NCI-H2107 treated with DMSO at 0.1 percent for 48 hours (cell line): Measurements from ENCODE around the gene ZNF503.

Source experiments
- DNase-seq: peaks from one replicate; lab custom pipeline; 2025; ENCODE audit not compliant: unreplicated experiment; lab: John Stamatoyannopoulos, UW

The ZNF503 gene

DNA sequence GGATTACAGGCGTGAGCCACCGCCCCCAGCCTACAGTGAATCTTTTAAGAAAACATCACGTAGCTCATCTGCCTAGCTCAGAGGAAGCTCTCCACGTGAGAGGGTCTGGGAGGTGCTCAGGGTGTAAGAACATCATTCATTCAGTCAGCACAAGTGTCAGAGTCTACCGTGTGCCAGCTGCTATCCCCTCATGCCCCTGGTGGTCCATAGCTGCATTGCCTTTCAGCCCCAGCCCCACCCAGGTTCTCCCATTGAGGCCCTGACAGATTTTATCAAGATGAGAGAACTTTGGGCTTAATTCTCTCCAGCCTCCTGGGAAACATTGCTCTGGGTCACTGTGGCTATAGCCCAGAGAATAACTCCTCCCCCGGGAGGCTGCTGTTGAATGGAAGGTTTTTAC, 45.1 kb downstream of the ZNF503 start:
- DNase-seq: no peak

DNA sequence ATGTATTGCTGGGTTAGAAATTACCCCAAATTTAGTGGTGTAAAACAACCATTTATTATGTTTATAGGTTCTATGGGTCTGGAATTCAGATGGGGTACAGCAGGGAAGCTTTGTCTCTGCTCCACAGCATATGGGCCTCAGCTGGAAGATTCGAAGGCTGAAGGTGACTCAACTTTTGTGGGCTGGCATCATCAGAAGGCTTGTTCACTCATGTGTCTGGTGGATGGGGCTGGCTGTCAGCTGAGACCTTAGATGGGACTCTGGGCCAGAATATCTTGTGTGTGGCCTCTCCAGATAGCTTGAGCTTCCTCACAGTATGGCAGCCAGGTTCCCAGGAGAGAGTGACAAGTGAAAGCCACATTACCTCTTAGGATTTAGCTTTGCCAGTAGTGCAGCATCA, 45.9 kb downstream of the ZNF503 start:
- DNase-seq: no peak

DNA sequence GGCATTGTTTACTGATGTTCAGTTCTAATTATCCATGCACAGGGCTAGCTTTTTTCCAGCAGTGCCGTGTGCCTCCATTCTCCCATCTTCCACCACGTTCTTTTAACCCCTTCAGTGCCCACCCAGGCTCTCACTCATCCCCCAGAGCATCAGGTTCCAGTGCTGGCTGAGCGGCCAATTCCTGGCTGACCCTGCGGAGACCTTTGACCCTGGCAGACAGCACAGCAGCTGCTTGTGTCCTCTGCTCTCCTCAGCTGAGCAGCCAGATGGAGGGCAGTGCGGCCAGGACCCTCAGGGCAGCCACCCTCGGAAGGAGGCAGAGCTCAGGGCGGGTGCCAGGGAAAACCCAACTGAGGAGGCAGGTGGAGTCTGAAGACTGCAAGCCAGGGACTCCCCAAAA, 48.4 kb downstream of the ZNF503 start:
- no peak for DNase-seq

DNA sequence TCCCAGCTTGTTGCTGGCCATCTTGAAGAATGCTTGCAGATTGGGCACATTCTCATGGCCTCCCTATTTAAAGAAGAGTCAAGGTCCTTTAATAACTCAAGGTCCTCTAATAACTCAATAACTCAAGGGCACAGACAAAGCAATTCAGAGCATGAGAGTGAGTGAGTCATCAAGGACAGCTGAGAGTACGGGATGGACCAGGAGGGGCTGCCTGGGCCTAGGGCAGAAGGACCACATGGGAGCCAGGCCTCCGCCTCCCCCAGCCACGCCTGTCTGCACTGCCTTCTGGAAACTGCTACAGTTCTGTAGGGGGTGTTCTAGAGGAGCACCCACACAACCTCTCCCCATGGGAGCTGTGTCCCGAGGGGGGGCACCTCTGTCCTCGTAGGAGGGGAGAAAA, 48.9 kb downstream of the ZNF503 start:
- no peak for DNase-seq

DNA sequence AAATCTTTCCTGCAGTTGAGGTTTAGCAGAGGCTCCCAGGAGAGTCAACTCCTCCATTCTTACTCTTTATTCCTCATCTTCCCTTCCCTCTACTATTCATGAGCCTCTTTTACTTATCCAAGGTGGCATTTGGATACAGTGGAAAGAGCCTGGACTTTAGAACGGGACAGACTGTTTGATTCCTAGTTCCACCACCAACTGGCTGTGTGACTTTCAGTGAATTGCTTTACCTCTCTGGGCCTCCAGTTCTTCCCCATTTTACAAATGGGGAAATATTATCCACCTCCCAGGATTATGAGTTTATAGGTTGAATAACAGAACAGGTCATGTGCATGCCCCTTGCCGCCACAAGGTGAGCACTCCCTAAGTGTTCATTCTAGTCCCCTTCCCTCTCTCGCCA, 49.9 kb downstream of the ZNF503 start:
- no peak for DNase-seq

DNA sequence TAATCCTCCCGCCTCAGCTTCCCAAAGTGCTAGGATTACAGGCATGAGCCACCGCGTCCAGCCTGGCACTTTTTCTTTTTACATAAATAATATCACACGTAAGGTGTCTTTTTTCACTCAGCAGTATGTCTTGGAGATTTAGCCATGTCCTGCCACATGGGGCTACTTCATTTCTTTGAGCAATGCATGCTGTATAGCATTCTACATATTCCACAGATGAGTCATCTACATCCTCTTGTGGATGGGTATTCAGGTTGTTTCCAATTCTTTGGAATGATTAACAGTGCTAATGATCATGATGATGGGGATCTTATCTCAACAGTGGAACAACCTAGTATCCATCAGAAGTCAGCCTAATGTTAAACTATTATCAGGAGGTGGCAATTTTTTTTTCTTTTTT, 50.8 kb downstream of the ZNF503 start:
- no peak for DNase-seq
